ENCODE measurements around the gene XPO6.

The XPO6 gene

DNA sequence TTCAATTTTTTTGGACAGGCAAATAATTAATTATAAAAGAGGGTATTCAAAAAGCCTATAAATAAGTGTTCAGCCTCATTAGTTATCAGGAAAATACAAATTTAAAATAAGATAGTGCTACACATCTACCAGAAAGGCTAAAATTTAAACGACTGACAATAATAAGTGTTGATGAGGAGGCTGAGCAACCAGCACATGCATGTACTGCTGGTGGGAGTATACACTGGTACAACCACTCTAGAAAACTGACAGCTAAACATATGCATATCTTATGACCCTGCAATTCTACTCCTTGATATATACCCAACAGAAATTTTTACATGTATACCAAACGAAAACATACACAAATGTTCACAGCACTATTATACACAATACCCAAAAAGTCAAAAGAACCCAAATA is 27.1 kb downstream of the XPO6 start:
- no CpG with 5 or more reads among the region's 2 CpGs for WGBS, 2 experiments (ENCODE audit: insufficient coverage in 2 of 2)
- peaks cover 43% of the 10 kb centered on the region for H3K36me3 ChIP-seq (ENCODE audit: control insufficient read depth, insufficient read depth, low read length)
- H3K4me3 ChIP-seq (ENCODE audit: extremely low read depth, insufficient read depth, low read length, poor library complexity, severe bottlenecking), result no peak overlapping the region
- peaks cover 5% of the 10 kb centered on the region for H3K9me3 ChIP-seq (ENCODE audit: control insufficient read depth, low read length)
- peaks cover 34% of the 10 kb centered on the region for H3K4me1 ChIP-seq (ENCODE audit: control insufficient read depth, insufficient read depth, low read length, poor library complexity, severe bottlenecking)
- H3K27ac ChIP-seq (ENCODE audit: low read depth, low read length, severe bottlenecking), result no peak overlapping the region

GRCh38 chr16:28183930-28184329 is 27.8 kb downstream of the XPO6 start:
- Histone ChIP-seq H3K4me3 (ENCODE audit: extremely low read depth, insufficient read depth, low read length, poor library complexity, severe bottlenecking) (no peak overlapping the region), H3K27ac (ENCODE audit: low read depth, low read length, severe bottlenecking) (no peak overlapping the region), H3K9me3 (ENCODE audit: control insufficient read depth, low read length) (peaks cover 5% of the 10 kb centered on the region), H3K36me3 (ENCODE audit: control insufficient read depth, insufficient read depth, low read length) (peaks cover 46% of the 10 kb centered on the region), H3K4me1 (ENCODE audit: control insufficient read depth, insufficient read depth, low read length, poor library complexity, severe bottlenecking) (peaks cover 32% of the 10 kb centered on the region)
- 83 to 100% methylated on average over 1 of the region's 4 CpGs for WGBS, 2 experiments (ENCODE audit: insufficient coverage in 2 of 2)

- H3K4me1 ChIP-seq (ENCODE audit: control insufficient read depth, insufficient read depth, low read length, poor library complexity, severe bottlenecking), result peaks cover 31% of the 10 kb centered on the region
- peaks cover 43% of the 10 kb centered on the region for H3K36me3 ChIP-seq (ENCODE audit: control insufficient read depth, insufficient read depth, low read length)
- H3K27ac ChIP-seq (ENCODE audit: low read depth, low read length, severe bottlenecking), result no peak overlapping the region
- H3K4me3 ChIP-seq (ENCODE audit: extremely low read depth, insufficient read depth, low read length, poor library complexity, severe bottlenecking), result no peak overlapping the region
- H3K9me3 ChIP-seq (ENCODE audit: control insufficient read depth, low read length), result peaks cover 5% of the 10 kb centered on the region
- 80% methylated on average over 1 of the region's 3 CpGs; no CpG with 5 or more reads in 1 of the 2 experiments for WGBS, 2 experiments (ENCODE audit: insufficient coverage in 2 of 2)
Observed at GRCh38 chr16:28183484-28183883, 28.3 kb downstream of the XPO6 start.

DNA sequence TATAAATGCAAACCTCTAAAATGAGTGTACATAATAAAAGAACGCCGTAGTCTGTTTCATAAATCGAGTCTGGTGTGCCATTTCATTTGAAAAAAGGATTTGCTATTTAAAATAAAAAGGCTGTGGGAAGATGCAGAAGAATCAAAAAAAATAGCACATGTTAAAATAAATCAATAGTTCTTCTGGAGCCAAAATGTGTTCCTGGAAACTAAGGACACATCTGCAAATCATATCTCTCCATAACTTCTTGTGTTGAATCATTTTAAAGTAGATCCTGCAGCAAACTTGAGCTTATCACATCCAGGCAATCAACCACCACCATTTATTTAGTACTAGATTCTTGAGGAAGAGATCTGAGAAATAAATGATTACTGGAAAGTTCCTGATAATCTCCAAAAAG is 29.0 kb downstream of the XPO6 start:
- Histone ChIP-seq H3K9me3 (ENCODE audit: control insufficient read depth, low read length) (peaks cover 5% of the 10 kb centered on the region), H3K27ac (ENCODE audit: low read depth, low read length, severe bottlenecking) (no peak overlapping the region), H3K4me1 (ENCODE audit: control insufficient read depth, insufficient read depth, low read length, poor library complexity, severe bottlenecking) (peaks cover 31% of the 10 kb centered on the region), H3K36me3 (ENCODE audit: control insufficient read depth, insufficient read depth, low read length) (peaks cover 43% of the 10 kb centered on the region), H3K4me3 (ENCODE audit: extremely low read depth, insufficient read depth, low read length, poor library complexity, severe bottlenecking) (no peak overlapping the region)
- WGBS, 2 experiments (ENCODE audit: insufficient coverage in 2 of 2), result 93% methylated on average over 3 of the region's 3 CpGs; no CpG with 5 or more reads in 1 of the 2 experiments

DNA sequence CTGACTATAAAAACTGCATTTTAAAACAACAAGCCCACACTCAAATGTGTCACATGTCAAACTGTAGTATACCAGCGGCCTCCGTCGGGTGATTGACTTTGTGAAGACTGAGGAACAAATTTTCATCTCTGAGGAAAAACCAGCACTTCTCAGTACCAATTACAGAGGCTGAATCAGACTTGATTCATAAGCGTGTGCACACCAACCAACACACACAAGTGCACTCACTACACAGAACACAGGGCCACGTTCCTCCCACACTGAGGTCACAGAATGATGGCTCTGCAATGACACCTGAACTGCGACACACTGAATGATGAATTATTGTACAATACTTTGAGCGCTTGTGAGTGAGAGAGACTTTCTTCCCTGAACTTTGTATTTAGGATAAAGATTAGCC is 29.6 kb downstream of the XPO6 start:
- 88 to 96% methylated on average over 4 to 5 of the region's 7 CpGs for WGBS, 2 experiments (ENCODE audit: insufficient coverage in 2 of 2)
- no peak overlapping the region for H3K4me3 ChIP-seq (ENCODE audit: extremely low read depth, insufficient read depth, low read length, poor library complexity, severe bottlenecking)
- H3K9me3 ChIP-seq (ENCODE audit: control insufficient read depth, low read length), result peaks cover 5% of the 10 kb centered on the region
- H3K4me1 ChIP-seq (ENCODE audit: control insufficient read depth, insufficient read depth, low read length, poor library complexity, severe bottlenecking), result peaks cover 29% of the 10 kb centered on the region
- peaks cover 45% of the 10 kb centered on the region for H3K36me3 ChIP-seq (ENCODE audit: control insufficient read depth, insufficient read depth, low read length)
- H3K27ac ChIP-seq (ENCODE audit: low read depth, low read length, severe bottlenecking), result peak overlapping the region; percentile 79

GRCh38 chr16:28181515-28181914 is 30.2 kb downstream of the XPO6 start:
- WGBS, 2 experiments (ENCODE audit: insufficient coverage in 2 of 2), result 54% methylated on average over 2 of the region's 2 CpGs
- H3K9me3 ChIP-seq (ENCODE audit: control insufficient read depth, low read length), result peaks cover 5% of the 10 kb centered on the region
- H3K27ac ChIP-seq (ENCODE audit: low read depth, low read length, severe bottlenecking), result peak overlapping the region; percentile 79
- H3K4me3 ChIP-seq (ENCODE audit: extremely low read depth, insufficient read depth, low read length, poor library complexity, severe bottlenecking), result no peak overlapping the region
- peaks cover 24% of the 10 kb centered on the region for H3K4me1 ChIP-seq (ENCODE audit: control insufficient read depth, insufficient read depth, low read length, poor library complexity, severe bottlenecking)
- peaks cover 46% of the 10 kb centered on the region for H3K36me3 ChIP-seq (ENCODE audit: control insufficient read depth, insufficient read depth, low read length)

DNA sequence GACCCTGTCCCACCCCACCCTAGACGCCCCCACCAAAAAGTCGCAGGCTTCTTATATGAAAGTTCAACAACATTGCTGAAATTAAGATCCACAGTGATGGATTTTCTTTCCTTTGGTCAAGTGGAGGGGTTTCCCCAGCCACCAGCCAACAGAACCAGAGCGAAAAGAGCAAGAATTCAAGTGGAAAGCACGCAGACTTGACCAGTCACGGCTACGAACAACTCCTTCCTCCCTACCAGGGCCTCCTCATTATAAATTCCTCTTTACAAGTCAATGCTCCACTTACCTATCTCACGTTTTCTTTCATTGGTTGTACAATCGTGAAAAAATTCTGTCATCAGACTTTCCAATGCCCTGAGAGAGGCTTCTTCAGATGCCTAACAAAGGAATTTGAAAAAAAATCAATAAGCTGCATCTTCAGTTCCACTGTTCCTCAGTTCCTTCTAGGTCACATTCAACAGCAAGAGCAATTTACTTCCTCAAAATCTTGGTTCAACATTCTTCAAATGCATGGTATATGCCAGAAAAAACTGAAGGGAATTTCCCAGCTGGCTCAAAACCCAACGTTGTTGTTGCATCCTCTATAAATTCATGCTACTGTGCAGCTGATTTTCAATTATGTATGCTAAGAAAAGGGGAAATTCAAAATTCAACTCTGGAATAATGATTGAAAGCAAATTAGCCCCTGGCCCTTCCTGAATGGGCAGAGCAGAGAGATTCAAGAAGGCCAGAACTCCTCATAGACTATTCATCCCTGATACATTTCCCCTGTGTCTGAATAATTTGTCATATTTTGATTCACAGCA is 30.9 kb downstream of the XPO6 start:
- Histone ChIP-seq H3K4me3 (ENCODE audit: extremely low read depth, insufficient read depth, low read length, poor library complexity, severe bottlenecking) (no peak overlapping the region), H3K4me1 (ENCODE audit: control insufficient read depth, insufficient read depth, low read length, poor library complexity, severe bottlenecking) (peaks cover 24% of the 10 kb centered on the region), H3K9me3 (ENCODE audit: control insufficient read depth, low read length) (peaks cover 5% of the 10 kb centered on the region), H3K27ac (ENCODE audit: low read depth, low read length, severe bottlenecking) (peak overlapping the region; percentile 79), H3K36me3 (ENCODE audit: control insufficient read depth, insufficient read depth, low read length) (peaks cover 46% of the 10 kb centered on the region)
- WGBS, 2 experiments (ENCODE audit: insufficient coverage in 2 of 2), result 88 to 94% methylated on average over 7 of the region's 9 CpGs

DNA sequence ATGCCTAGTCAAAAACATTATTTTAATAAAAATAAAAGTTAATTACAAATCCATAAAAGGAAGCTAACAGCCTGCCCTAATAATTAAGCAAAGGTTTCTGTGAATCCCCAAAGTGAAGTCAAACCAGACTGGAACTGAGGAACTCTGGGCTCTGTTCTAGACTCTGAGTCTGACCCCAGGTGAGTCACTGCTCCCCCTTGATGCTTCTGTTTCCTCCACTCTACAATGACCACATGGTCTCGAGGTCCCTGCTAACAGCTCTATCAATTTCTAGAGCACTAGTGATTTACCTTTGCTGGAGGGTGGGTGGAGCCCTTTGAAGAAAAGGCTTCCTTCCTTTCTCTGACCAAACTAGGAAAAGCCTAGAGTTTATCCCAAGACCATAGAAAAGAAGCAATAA is 32.4 kb downstream of the XPO6 start:
- no CpG with 5 or more reads among the region's 1 CpG for WGBS, 2 experiments (ENCODE audit: insufficient coverage in 2 of 2)
- no peaks in the 10 kb centered on the region for H3K9me3 ChIP-seq (ENCODE audit: control insufficient read depth, low read length)
- no peak overlapping the region for H3K27ac ChIP-seq (ENCODE audit: low read depth, low read length, severe bottlenecking)
- H3K36me3 ChIP-seq (ENCODE audit: control insufficient read depth, insufficient read depth, low read length), result peaks cover 49% of the 10 kb centered on the region
- no peak overlapping the region for H3K4me3 ChIP-seq (ENCODE audit: extremely low read depth, insufficient read depth, low read length, poor library complexity, severe bottlenecking)
- H3K4me1 ChIP-seq (ENCODE audit: control insufficient read depth, insufficient read depth, low read length, poor library complexity, severe bottlenecking), result peaks cover 24% of the 10 kb centered on the region

DNA sequence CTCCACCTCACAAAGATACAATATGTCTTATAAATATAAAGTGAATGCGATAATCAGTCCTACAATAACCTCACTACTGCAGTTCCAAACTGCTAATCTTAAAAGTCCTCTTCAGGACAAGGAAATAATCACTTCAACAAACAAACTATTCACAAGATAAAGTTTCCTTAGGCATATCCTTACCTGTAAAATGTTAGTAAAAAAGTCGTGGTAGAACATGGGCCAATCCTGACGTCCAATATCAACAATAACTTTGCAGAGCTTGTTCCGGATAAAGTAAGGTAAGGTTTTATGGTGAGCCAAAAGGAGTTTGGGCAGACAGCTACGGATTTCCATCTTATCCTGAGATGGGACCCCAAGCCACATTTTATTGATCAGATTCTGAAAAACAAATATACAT is 36.0 kb downstream of the XPO6 start:
- no peak overlapping the region for H3K4me3 ChIP-seq (ENCODE audit: extremely low read depth, insufficient read depth, low read length, poor library complexity, severe bottlenecking)

GRCh38 chr16:28172336-28172735 is 39.4 kb downstream of the XPO6 start:
- Histone ChIP-seq H3K9me3 (ENCODE audit: control insufficient read depth, low read length) (no peaks in the 10 kb centered on the region), H3K36me3 (ENCODE audit: control insufficient read depth, insufficient read depth, low read length) (peaks cover 74% of the 10 kb centered on the region), H3K4me1 (ENCODE audit: control insufficient read depth, insufficient read depth, low read length, poor library complexity, severe bottlenecking) (no peaks in the 10 kb centered on the region), H3K27ac (ENCODE audit: low read depth, low read length, severe bottlenecking) (no peak overlapping the region), H3K4me3 (ENCODE audit: extremely low read depth, insufficient read depth, low read length, poor library complexity, severe bottlenecking) (no peak overlapping the region)
- 94 to 97% methylated on average over 5 to 8 of the region's 9 CpGs for WGBS, 2 experiments (ENCODE audit: insufficient coverage in 2 of 2)

More for the DNA sequence above, 36.0 kb downstream of the XPO6 start:
- peaks cover 80% of the 10 kb centered on the region for H3K36me3 ChIP-seq (ENCODE audit: control insufficient read depth, insufficient read depth, low read length)
- WGBS, 2 experiments (ENCODE audit: insufficient coverage in 2 of 2), result 94 to 100% methylated on average over 3 to 4 of the region's 5 CpGs
- peaks cover 6% of the 10 kb centered on the region for H3K4me1 ChIP-seq (ENCODE audit: control insufficient read depth, insufficient read depth, low read length, poor library complexity, severe bottlenecking)
- H3K27ac ChIP-seq (ENCODE audit: low read depth, low read length, severe bottlenecking), result no peak overlapping the region
- no peaks in the 10 kb centered on the region for H3K9me3 ChIP-seq (ENCODE audit: control insufficient read depth, low read length)

DNA sequence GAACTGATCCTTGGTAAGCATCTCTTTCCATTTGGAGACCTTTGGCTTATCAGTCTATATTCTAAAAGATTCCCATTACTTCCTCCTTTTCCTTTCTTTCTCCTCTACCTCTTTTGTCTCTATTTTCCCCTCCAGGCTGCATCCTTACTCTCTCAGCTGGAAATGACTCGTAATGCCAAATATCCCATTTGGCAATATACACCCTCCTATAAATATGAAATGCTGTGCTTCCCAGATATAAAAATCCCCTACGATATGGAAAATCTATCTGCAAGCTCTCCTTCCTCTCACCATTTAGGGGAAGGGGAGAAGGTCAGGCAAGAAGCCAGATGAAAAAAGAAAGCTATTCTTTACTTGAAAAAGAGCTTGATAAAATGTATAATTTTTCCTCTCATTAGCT is 39.9 kb downstream of the XPO6 start:
- H3K36me3 ChIP-seq (ENCODE audit: control insufficient read depth, insufficient read depth, low read length), result peaks cover 74% of the 10 kb centered on the region
- H3K9me3 ChIP-seq (ENCODE audit: control insufficient read depth, low read length), result no peaks in the 10 kb centered on the region
- H3K27ac ChIP-seq (ENCODE audit: low read depth, low read length, severe bottlenecking), result no peak overlapping the region
- peaks cover 4% of the 10 kb centered on the region for H3K4me1 ChIP-seq (ENCODE audit: control insufficient read depth, insufficient read depth, low read length, poor library complexity, severe bottlenecking)
- WGBS, 2 experiments (ENCODE audit: insufficient coverage in 2 of 2), result 88% methylated on average over 1 of the region's 2 CpGs; no CpG with 5 or more reads in 1 of the 2 experiments
- H3K4me3 ChIP-seq (ENCODE audit: extremely low read depth, insufficient read depth, low read length, poor library complexity, severe bottlenecking), result no peak overlapping the region
